Measurements from ENCODE around the gene CIDEC.
"Not testable (repeated sequence)": the region's sequence is repeated elsewhere in the genome, so short reads cannot be mapped to it uniquely, and the experiment has no call there.

CIDEC gene

GRCh38 chr3:9902372-9903237 lies 22.6 kb upstream of the CIDEC start, which contains the start of gene IL17RE:
Gene IL17RE (plus strand): TSS chr3:9902848. CDS start chr3:9902933, 85 bp downstream.
- no peak for DNase-seq (ENCODE audit: low read depth in 2 of 3, low spot score in 2 of 3)

GRCh38 chr3:9901967-9902366 lies 21.9 kb upstream of the CIDEC start:
- no peak for DNase-seq (ENCODE audit: low read depth in 2 of 3, low spot score in 2 of 3)

- DNase-seq (ENCODE audit: low read depth in 2 of 3, low spot score in 2 of 3), result not testable (repeated sequence)
These were observed 20.9 kb upstream of the CIDEC start for GRCh38 chr3:9900965-9901415.

- no peak for DNase-seq (ENCODE audit: low read depth in 2 of 3, low spot score in 2 of 3)
These were observed 19.3 kb upstream of the CIDEC start for GRCh38 chr3:9899289-9899791.

- no peak for DNase-seq (ENCODE audit: low read depth in 2 of 3, low spot score in 2 of 3)
These were observed 18.6 kb upstream of the CIDEC start for GRCh38 chr3:9898467-9899241.

- DNase-seq (ENCODE audit: low read depth in 2 of 3, low spot score in 2 of 3), result no peak
These were observed 17.6 kb upstream of the CIDEC start for GRCh38 chr3:9897408-9898372.

GRCh38 chr3:9896755-9897407 lies 16.8 kb upstream of the CIDEC start:
- not testable (repeated sequence) for DNase-seq (ENCODE audit: low read depth in 2 of 3, low spot score in 2 of 3)

- not testable (repeated sequence) for DNase-seq (ENCODE audit: low read depth in 2 of 3, low spot score in 2 of 3)
These were observed 15.7 kb upstream of the CIDEC start for GRCh38 chr3:9895715-9896114.

- DNase-seq (ENCODE audit: low read depth in 2 of 3, low spot score in 2 of 3), result no peak
These were observed 13.7 kb upstream of the CIDEC start for GRCh38 chr3:9893739-9894138.

GRCh38 chr3:9891072-9891622 lies 11.1 kb upstream of the CIDEC start:
- DNase-seq (ENCODE audit: low read depth in 2 of 3, low spot score in 2 of 3), result no peak

- peak; percentile 76 to 90 (median 81) for DNase-seq (ENCODE audit: low read depth in 2 of 3, low spot score in 2 of 3)
These were observed 10.4 kb upstream of the CIDEC start, which contains the start of gene JAGN1 for GRCh38 chr3:9890249-9891071. Gene JAGN1 (plus strand): TSS chr3:9890610. CDS start chr3:9890723, 113 bp downstream.

- no peak for DNase-seq (ENCODE audit: low read depth in 2 of 3, low spot score in 2 of 3)
These were observed 9.4 kb upstream of the CIDEC start for GRCh38 chr3:9889405-9889804.

GRCh38 chr3:9888540-9888939 lies 8.5 kb upstream of the CIDEC start:
- DNase-seq (ENCODE audit: low read depth in 2 of 3, low spot score in 2 of 3), result no peak

GRCh38 chr3:9887480-9887879 lies 7.4 kb upstream of the CIDEC start:
- no peak for DNase-seq (ENCODE audit: low read depth in 2 of 3, low spot score in 2 of 3)

- DNase-seq (ENCODE audit: low read depth in 2 of 3, low spot score in 2 of 3), result no peak
These were observed 6.3 kb upstream of the CIDEC start for GRCh38 chr3:9886328-9886727.

GRCh38 chr3:9884555-9885165 lies 4.6 kb upstream of the CIDEC start:
- no peak for DNase-seq (ENCODE audit: low read depth in 2 of 3, low spot score in 2 of 3)

GRCh38 chr3:9883706-9884554 lies 3.9 kb upstream of the CIDEC start:
- no peak for DNase-seq (ENCODE audit: low read depth in 2 of 3, low spot score in 2 of 3)

- DNase-seq (ENCODE audit: low read depth in 2 of 3, low spot score in 2 of 3), result no peak
These were observed 1.4 kb upstream of the CIDEC start for GRCh38 chr3:9881441-9881840.
